HG03354 (cell line): ENCODE data around the gene NLGN1.

Source experiments
- ATAC-seq: cut with Tn5 transposase; IDR thresholded peaks from one replicate; pipeline ENCODE4 v1.9.1; 2021; ENCODE audit warnings: mild to moderate bottlenecking; ENCODE audit not compliant: unreplicated experiment, poor library complexity, severe bottlenecking

NLGN1 gene

DNA sequence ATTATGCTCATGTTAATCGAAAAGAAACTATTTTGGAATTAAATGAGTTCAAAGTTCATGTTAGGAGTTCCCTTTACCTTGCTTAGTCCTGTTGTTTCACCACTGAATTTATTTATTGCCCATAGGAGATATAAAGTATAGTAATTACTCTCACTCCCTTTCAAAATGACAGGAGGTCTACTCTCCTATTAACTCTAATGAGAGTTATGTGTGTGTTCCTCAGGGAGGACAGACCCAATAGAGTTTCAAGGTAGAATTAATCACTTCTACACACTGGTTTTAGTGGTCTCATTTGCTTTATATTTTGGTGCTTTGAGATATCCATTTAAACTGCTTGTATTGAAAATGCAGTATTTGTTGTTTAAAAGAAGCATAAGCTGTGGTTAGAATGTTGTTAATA is 398.9 kb downstream of the NLGN1 start:
- ATAC-seq: no peak

DNA sequence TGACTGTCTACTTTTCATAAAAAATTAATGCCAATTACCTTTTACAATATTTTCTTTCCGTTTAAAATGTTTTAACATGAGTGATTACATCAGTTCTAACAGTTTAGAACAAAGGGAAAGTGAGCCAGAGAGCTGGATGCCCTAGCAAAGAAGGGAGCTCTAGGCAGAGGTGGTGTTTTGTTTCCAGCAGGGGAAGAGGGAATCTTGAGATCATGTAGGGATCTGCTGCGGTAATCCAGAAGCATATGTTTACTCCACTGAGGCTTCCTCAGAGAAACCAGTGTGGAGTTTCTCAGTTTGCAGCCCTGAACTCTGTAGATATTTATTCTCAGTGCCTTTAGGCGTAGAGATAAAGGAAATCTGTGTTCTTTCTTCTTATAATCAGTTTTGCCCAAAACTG is 399.3 kb downstream of the NLGN1 start:
- no peak for ATAC-seq

DNA sequence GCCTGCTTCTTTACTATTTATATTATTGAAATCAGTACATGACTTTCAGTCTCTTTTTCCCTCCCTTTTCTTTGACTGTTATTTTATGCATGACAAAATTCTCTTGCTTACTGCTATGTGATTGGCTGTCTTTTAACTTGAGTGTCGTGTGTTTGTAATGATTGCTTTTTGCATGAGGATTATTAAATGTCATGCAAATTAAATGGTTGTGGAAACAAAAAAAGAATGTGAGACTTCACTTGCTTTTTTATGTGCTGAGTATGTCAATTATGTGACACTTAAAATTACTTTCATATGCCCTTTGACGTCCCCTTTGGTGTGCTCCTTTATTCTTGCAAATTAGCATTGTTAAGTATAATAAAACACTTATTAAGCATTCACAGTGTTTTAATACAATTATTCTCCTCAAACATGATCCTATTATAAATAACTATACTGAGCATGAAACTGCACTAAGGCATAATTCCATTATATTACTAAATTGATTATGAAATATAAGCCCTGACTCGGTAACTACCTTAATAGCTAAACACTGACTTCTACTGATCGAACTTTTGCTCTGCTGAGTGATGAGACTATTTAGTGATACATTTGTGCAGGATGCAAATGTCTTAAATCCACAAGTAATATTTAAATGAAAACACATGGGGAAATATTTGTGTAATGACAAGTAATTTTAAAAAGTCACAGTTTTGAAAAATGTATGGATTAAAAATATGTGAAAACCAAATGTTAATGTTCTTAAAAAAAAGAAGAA is 401.7 kb downstream of the NLGN1 start:
- ATAC-seq: no peak

DNA sequence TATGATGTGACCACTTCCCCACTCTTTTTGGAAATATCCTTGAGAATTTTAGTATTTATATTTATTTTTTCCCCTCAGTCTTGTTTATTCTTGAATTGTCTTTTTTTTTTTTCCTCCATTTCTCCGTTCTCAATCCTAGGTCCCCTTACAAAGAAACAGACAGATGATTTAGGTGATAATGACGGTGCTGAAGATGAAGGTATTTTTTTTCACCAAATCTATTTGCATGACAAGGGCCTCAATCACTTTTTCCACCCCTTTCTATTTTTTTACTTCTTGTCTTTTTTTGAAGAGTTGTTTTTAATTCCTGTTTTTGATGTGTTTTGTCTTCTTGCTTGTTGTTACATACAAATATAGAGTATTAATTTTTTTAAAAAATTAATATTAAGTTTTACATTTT is 402.6 kb downstream of the NLGN1 start:
- no peak for ATAC-seq

DNA sequence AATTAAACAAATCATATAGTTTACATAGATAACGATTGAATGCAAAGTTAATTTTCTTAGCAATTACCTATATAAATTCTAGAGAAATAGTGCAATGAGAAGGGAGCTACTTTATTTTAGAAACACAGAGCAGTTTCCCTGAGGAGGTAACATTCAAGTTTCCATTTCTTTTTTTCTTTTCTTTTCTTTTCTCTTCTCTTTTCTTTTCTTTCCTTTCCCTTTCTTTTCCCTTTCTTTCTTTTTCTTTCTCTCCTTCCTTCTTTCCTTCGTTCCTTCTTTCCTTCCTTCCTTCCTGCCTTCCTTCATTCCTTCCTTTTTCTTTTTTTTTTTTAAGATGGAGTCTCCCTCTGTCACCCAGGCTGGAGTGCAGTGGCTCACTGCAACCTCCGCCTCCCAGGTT is 417.3 kb downstream of the NLGN1 start:
- ATAC-seq: no peak

DNA sequence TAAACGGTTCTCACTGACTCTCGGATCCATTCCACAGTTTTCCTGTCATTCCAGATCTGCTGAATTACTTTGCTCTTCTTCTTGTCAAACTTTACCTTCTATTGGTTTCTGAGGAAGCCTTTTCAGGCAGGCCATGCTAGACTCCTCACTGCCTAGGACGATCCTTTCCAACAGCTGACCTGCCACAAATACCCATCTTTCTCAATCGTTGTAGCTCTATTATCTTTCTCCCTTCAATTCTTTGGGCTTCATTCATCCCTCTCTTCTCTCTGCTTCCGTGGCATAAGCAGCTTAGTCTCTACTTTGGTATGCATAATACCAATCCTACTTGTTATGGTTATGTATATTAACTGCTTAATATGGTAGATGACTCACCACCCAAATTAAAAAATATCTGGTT is 421.8 kb downstream of the NLGN1 start:
- no peak for ATAC-seq

DNA sequence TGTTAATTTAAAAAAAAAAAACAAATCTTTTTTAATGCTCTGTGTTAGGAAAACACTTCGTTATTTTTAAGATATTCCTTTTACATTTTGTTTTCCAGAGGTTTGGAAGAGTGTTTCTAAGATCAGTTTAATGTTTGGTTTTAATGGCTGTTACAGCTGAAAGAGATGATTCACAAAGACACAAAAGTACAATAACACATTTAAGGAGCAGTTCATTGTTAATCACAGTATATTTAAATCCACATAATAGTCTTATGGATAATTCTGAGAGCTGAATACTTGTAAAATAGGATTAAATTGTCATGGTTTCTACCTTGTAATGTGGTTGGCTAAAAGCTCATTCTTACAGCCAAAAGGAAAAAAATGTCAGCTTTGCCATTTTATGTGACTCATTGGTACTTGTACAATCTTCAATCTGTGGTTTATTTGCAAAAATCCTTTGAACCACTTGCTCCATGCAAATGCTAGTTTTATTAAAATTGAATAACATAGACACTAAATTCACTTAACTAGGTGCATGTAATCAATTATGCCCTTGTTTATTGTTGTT is 426.4 kb downstream of the NLGN1 start:
- ATAC-seq: no peak

DNA sequence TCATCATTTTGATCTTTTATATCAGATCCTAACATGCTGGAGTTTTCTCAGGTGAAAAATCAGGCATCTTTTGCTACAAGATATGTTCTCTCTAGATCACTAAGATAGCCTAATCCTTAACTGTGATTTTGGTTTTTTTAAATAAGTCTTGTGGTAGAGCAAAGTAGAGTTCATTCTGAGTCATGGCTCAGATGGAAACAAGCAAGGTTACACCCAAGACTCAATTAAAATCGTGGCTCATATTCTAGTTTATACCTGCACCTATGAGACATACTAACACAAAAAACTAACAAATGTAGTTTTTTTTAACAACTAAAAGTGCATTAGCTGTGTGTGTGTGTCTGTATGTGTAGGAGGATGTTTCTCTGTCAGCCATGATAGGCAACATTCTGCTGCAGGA is 428.2 kb downstream of the NLGN1 start:
- ATAC-seq: no peak

DNA sequence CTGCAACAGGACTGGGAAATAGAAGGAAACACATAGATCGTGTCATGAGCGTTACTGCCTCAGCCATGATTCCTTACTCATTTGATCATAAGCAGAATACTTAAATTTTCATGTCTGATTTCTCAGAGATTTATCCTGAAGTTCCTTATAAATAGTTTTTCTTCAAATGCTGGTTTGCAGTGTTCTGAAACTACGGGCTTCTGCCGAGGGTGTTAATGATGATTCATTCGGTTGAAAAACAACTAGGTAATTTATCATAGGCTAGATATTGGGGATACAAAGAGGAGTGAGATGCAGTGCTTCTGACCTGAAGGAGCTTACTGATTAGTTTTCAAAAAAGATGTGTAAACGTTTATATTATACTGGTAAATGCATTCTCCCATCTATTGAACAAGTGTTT is 428.9 kb downstream of the NLGN1 start:
- no peak for ATAC-seq

DNA sequence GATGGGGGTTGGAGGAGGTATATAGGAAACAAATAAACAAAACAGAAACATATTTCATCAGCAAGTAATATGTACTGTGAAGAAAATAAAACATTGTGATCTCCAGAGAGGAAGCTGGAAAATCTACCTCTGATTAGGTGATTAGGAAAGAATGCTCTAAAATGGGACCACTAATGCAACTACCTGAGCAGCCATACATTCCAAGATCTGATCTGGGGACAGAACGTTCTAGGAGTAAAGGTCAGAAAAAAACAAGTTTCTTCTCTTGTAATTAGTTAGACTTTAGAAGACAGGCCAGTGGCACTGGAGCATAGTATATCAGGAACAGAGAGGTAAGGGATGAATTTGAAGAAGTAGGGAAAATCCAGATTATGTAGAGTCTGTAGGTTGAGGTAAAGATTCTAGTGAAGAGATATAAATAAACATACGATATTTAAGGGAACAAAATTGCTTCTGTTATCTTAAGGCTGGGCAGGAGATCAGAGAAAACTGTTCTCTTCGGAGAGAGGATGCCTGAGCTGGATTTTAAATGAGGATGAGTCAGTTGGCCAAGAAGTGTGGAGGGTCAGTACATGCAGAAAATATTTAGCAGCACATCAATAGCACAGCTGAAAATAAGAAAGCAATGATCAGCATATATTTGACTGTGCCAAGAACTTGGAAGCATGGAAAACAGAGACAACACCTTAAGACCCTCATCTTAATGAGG is 429.5 kb downstream of the NLGN1 start:
- no peak for ATAC-seq

DNA sequence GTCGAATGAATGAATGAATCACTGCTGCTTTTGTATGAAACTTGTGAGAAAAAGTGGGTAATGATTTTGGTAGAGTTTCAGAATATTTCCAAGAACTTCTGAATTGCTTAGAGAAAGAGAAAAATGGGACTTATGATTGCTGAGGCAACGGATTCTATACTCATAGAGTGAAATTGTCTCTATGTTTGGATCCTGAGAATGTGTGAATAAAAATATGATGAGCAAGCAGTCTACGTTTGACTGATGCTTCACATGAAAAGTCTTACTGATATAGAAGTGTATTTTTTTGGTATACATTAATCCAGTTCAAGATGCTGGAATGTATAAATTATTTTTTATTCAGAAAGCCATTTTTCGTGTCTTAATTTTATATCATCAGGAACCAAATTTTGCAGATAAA is 441.1 kb downstream of the NLGN1 start:
- no peak for ATAC-seq

DNA sequence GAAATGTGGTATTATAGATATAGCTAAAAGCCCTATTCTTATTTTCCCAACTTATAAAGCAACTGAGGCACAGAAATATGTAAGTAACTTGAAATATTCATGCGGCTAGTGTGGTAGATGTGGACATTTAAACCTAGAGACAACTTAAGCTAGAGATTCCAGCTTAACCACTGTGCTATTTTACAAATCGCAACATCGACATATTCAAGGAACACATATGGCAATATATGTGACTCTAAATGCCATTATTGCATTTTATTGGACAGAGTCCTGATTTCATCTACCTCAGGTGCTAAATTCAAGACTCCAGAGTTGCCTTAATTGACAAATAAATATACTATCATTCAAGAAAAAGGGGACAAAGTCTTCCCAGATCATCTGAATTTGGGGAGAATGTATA is 442.3 kb downstream of the NLGN1 start:
- no peak for ATAC-seq

DNA sequence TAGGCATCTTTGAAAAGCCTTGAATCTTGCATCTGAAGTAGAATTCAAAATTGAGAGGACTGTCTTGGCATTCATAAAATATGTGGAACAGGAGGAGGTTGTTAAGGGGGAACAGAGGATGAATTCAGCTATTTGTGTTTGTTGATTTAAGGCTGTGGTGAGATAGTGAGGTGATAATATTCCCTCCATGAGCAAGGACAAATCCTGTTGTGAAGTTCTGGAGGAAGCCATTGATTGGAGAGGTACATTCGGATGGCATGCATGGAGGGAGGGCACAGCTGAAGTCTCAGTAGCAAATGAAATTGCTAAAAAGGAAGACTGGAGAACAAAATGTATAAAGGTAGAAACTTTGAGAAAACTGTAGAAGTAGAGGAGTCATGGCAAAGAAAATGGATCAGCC is 443.8 kb downstream of the NLGN1 start:
- no peak for ATAC-seq

DNA sequence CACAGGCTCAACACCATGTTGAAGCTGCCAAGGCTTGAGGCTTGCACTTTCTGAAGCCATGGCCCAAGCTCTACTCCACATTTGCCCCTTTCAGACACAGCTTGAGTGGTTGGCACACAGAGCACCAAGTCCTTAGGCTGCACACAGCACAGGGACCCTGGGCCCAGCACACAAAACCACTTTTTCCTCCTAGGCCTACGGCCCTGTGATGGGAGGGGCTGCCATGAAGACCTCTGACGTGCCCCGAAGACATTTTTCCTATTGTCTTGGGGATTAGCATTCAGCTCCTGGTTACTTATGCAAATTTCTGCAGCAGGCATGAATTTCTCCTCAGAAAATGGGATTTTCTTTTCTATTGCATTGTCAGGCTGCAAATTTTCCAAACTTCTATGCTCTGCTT is 445.5 kb downstream of the NLGN1 start:
- ATAC-seq: no peak

DNA sequence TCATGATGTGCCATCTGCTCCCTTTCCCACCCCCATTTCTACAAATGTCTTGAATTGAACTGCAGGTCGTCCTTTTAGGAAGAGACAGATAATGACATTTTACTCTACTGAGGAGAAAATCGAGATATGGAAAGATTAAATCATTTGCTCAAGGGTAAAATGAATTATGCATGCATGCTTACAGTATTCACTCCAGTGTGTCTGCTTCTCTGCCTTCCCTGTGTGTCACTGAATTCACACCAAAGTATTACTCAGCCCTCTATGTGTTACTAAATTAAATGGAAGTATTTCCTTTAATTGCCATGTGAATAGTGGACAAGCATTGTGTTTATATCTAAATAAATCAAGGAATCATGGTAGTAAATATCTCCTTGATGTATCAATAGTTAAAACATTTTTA is 449.0 kb downstream of the NLGN1 start:
- no peak for ATAC-seq

DNA sequence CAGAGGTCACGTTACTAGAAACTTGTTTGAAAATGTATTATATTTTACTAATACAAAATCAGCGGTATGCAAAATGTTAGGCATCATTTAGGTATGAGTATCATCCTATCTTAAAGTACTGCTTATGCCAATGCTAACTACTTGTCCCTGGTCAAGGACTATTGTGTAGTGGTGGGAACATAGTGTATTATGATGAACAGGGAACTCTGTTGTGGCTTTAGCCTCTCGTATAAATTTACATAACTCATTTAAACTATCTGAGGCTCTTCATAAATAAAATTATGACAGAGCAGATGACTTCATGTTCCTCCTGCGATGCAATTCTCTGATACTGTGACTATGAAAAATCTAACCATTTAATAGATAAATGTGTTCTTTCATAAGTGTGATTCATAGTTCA is 451.9 kb downstream of the NLGN1 start:
- ATAC-seq: no peak

DNA sequence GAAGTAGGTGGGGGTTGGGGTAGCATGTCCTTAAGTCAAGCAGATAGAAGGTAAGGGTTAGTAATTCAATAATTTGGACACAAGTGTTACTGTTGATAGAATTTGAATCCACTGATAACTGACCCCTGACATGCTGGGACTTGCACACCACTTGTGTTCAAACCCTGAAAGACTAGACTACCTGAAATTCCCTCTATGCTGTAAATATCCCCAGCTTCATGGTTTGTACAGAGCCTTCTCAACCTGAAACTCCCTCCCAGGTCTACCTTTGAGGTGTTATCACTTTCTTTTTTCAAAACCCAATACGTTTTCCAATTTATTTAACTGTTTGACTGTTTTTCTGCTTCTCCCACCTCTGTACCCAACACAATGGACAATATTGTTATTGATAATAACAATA is 459.6 kb downstream of the NLGN1 start:
- ATAC-seq: no peak

DNA sequence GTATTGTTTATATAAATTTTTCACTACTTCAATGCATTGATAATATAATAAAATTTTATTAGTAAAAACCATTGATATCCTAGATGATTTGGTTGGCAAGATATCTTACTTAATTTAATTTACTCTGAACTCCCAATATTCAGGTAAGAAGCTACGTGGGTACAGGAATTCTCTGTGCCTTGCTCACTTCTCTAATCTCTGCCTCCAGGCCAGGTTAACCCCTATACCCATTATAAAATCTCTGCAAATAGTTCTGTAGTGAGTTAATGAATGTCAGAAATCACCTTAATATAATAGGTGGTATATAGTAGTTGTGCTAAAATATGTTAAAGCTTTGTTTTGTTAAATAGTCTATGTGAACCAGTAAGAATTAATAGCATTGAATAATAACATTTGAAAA is 465.2 kb downstream of the NLGN1 start:
- no peak for ATAC-seq

DNA sequence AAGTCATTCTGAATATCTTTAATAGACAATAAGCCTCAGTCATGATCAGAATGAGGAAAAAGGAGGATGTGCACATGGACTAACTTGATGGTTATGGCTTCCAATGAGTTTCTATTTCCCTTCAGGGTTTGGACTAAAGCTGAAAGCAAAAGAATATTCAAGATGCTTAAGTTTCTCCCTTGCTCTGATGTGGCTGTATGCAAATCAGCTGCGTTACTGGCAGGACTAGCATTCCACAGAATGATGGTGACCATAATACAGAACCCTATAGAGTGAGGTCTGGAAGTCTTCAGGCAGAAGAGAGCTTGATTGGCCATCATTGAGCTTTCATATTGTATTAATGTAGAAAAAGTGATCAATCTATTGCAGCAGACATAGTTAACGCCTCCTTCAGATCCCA is 466.0 kb downstream of the NLGN1 start:
- no peak for ATAC-seq

DNA sequence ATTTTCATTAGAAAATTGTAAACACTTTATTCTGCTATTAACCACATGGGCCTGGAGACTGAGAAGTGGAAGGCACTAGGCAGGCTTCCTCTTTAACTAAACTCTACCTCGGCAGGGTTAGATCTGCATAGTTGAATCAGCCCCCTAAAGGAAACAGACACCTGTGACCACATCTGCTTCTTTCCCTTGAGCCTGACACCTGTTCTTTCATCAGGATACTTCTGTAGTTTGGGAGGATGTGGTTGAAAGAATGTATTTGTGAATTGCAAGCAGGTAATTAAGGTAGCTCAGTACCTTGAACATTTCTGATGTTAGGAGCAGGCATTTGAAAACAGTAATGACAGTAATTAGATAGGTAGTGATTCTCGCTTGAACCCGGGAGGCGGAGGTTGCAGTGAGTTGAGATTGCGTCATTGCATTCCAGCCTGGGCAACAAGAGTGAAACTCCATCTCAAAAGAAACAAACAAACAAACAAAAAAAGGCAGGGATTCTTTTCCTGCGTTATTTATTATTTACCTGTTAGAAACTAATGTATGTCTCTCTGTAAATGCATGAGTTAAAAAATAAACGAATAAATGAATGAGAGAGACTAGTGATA is 468.5 kb downstream of the NLGN1 start:
- no peak for ATAC-seq

DNA sequence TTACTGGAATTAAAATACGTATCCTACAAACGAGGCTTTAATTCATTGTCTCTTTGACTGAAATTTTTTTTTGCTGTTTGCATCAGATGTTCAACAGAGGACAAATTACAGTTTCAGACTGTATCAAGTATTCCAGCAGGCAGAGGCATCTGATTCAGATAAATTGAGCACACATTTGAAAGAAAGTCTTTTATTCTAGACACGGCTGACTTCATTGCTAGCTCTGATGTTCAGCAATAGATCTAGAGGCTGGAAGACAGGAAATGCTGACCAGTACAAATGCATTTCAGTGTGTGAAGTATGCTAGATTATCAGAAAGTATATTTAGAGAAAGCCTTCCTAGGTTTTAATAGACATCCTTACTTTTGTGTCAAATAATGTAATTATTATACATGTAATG is 472.2 kb downstream of the NLGN1 start:
- no peak for ATAC-seq
